OCI-LY7 (cell line): Measurements from ENCODE around the gene TAS2R41.

Source experiments
- CTCF ChIP-seq: fragments of 200-600 bp; sonication (generic); conservative IDR thresholded peaks from 2 replicates; pipeline ENCODE4 v1.5.1; 2014; ENCODE audit warnings: mild to moderate bottlenecking, antibody characterized with exemption, low read length, moderate library complexity, mixed read lengths
- EZH2phosphoT487 ChIP-seq: fragments of 200-600 bp; sonication (generic); IDR thresholded peaks from 2 replicates; pipeline ENCODE4 v1.6.1; 2018; ENCODE audit warnings: low read depth, borderline replicate concordance, mild to moderate bottlenecking, mixed run types, antibody characterized with exemption, low read length, moderate library complexity, mixed read lengths

GRCh38 chr7:143429770-143430698 lies 47.6 kb upstream of the TAS2R41 start:
- no peak for TF ChIP-seq CTCF
- no peak for TF ChIP-seq EZH2phosphoT487
